PC-9 (cell line): Measurements from ENCODE around the gene LIMD2.

Experiments used
- EZH2 ChIP-seq: fragments of 200-600 bp; sonication (generic); IDR thresholded peaks from 2 replicates; pipeline ENCODE4 v1.8.0; 2017; ENCODE audit warnings: antibody characterized with exemption, low read depth
- TF ChIP-seq, protein P1 (sequence below): fragments of 200-600 bp; sonication (generic); conservative IDR thresholded peaks from 2 replicates; pipeline ENCODE4 v1.6.1; 2017; ENCODE audit warnings: mixed run types, antibody characterized with exemption, mild to moderate bottlenecking, moderate library complexity

DNA sequence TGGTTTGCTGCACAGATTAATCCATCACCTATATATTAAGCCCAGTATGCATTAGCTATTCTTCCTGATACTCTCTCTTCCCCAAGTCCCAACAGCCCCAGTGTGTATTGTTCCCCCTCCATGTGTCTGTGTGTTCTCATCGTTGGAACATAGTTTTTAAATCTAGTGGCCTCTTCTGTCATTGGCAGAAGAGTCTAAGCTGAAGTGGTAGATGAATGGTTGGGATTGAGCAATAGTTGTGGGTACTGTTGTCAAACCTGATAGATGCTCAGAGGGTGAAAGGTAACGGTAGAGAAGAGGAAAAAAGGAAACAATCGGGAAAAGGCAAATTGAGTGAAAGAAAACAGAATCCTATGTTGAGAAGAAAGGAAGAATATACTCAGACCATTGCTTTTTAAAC is 47.8 kb downstream of the LIMD2 start:
- TF ChIP-seq, protein P1, sequence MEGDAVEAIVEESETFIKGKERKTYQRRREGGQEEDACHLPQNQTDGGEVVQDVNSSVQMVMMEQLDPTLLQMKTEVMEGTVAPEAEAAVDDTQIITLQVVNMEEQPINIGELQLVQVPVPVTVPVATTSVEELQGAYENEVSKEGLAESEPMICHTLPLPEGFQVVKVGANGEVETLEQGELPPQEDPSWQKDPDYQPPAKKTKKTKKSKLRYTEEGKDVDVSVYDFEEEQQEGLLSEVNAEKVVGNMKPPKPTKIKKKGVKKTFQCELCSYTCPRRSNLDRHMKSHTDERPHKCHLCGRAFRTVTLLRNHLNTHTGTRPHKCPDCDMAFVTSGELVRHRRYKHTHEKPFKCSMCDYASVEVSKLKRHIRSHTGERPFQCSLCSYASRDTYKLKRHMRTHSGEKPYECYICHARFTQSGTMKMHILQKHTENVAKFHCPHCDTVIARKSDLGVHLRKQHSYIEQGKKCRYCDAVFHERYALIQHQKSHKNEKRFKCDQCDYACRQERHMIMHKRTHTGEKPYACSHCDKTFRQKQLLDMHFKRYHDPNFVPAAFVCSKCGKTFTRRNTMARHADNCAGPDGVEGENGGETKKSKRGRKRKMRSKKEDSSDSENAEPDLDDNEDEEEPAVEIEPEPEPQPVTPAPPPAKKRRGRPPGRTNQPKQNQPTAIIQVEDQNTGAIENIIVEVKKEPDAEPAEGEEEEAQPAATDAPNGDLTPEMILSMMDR: no peak
- TF ChIP-seq EZH2: no peak
